GM18870 (cell line): ENCODE data around the gene CYSRT1.
"Not testable (repeated sequence)": the region's sequence is repeated elsewhere in the genome, so short reads cannot be mapped to it uniquely, and the experiment has no call there.

Experiments
- ATAC-seq: cut with Tn5 transposase; IDR thresholded peaks from one replicate; pipeline ENCODE4 v1.9.1; 2021; ENCODE audit warnings: moderate library complexity; ENCODE audit not compliant: unreplicated experiment

CYSRT1 gene

DNA sequence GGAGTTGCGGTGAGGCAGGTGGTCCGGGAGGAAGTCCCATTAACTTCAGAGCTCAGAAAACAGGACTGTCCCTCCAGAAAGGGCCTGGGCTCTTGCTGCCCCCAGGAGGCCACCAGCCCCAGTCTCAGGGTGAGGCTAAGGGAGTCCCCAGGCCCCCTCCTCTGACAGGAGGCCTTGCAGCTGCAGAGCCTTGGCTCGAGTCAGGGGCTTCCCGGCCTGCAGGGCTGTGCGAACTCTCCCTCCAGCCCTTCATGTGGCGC lies 22.9 kb downstream of the CYSRT1 start:
- no peak for ATAC-seq

DNA sequence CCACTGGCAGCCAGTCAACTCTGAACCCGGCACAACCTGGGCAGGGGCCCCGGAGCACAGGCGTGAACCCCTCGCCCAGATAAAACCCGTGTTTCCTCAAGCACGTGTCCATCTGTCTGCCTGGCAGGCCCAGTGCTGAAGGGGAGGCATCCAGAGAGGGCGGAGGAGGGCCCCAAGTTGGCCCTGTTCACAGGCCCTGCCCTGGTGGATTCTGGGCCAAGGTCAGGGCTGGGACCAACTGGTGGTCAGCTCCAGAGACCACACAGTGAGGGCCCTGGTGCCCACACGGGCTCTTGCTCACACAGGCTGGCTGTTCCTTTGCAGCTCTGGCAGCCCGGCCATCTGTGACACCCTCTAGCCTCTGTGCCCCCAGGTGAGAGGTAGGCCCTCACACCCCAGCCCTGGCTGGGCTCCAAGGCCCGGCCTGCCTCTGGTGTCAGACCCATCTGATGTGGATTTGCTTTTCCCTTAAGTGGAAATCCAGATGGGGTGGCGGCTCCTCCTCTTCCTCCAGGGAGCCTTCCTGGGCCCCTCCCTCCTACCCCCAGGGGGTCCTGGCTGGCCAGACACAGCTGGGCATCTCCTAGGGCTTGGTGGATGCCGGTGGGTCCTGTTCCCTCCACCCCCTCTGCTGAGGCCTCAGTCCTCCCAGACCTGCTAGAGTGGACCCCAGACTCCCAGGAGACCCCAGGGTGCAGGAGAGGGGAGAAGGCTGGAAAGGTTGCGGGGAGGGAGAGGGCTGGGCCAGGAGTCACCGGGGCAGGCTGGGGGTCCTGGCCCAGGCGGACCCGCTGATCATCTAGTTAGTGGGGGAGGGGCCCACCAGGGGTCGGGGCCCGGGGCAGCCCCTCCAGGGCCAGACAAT lies 25.6 kb downstream of the CYSRT1 start:
- ATAC-seq: no peak

DNA sequence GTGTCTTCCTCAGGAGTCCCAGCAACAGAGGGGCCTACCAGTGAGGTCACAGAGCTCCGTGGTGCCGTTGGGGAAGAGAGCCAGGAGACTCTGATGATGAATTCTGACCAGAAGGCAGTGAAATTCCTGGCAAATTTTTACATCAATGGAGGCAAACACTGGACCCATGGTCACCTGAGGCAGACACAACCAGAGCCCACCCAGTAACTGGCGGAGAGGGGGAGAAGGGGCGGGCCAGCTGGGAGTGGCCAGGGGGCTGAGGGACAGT lies 26.2 kb downstream of the CYSRT1 start, which contains the start of gene STPG3:
Gene STPG3 (plus strand): TSS at position 93 of the 268 bp plus-strand sequence. CDS start 1 bp downstream, at position 94.
- ATAC-seq: no peak

DNA sequence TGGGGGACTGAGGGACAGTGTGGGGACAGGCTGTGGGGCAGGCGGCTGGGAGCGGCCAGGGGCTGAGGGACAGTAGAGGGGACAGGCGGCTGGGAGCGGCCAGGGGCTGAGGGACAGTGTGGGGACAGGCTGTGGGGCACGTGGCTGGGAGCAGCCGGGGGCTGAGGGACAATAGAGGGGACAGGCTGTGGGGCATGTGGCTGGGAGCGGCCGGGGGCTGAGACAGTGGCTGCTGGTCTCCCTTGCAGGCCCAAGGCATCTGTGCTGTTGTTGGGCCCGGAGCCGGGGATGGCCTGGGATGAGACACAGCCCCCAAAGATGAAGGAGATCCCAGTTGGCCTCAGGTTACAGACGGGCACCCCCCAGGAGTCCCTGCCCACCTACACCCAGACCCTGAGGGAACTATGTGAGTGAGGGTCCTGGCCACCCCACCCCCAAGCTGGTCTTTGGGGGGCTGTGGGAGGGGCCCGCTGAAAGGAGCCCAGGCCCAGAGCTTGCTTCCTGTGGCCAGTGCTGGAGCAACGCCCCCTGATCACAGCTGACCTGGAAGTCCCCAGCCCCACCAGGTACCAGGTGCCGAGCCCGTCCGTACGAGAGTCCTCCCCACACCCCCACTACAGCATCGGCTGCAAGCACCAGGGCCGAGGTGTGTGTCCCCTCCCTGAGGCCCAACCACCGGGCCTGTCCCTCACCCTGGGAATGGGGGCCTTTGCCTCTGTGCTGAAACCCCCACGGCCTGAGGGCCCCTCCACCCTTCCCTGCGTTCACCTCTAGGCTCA lies 26.7 kb downstream of the CYSRT1 start:
- no peak for ATAC-seq

DNA sequence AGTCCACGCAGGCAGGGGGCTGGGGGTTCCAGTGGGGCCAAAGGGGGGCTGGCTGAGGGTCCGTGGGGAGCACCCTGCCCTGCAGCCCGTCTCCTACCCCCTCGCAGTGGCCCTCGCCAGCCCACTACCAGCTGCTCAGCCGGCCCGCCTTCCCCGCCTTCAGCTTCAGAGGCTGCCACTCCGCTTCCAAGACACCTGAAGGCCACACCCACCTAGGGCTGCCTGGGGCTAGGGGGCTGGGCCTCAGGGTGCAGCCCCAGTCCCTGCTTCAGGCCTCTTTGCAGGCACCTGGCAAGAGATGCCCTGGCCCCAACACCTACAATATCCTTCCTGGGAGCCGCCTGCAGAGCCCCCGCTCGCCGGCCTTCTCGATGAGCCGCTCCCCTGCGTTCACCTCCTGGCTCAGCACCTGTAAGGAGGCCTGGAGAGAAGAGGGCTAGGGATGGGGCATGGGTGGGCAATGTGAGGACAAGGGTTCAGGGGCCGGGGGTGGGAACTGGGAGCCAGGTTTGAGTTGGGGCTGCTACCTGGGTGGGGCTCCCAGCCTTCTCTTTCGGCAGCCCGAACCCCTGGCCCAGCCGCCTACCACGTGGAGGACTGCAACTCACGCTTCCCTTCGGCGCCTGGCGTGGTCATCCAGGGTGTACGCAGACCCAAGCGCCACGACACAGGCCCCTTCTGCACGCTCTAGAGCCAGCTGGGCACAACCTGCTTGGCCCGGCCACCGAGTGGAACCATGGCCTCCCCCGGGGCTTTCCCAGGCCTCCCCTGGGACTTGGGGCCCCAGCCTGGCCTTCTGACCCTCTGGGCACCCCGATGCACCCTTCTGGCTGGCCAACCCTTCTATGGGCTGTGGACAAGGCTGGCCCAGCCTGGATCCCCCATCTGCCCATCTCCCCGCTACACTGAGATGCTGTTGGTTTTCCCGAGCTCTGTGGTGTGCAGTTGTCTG lies 27.9 kb downstream of the CYSRT1 start:
- no peak for ATAC-seq

DNA sequence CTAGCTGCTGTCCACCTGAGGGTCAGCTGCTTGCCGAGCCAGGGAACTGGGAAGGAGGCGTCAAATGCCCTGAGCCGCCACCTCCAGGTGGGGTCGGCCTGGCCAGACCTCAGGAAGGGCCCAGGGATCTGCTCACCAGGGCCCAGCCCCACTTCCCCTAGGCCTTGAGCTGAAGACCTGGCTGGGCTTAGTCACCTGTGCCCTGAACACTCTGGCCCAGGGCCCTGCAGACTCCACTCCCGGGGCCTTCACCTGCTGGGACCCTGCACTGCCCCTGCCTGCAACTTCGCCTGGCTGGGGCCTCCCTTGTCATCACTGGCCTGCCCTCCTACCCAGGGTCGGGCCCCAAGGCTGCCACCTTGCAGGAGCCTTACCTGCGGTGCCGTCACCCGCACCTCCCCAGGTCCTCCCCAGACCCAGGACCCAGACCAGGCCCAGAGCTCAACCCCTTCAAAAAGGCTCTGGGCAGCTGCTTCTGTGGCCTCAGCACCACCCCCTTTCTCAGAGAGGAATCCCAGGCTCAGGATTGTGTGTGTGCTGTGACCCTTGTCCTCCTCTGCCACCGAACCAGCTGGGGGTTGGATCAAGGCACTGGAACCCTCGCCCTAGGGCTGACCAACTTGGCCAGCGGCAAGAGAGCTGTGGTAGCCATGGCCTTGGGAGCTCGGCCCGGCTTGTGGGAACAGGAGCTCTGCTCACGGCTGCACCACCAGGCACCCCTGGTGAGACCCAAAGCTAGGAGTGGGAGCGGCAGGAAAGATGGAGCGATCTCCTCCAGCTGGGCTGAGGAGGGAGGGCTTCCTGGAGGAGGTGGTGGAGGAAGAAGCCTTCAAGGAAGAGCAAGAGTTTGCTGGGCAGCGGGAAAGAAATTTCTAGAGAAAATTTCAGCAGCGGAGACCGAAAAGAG lies 29.0 kb downstream of the CYSRT1 start:
- no peak for ATAC-seq

DNA sequence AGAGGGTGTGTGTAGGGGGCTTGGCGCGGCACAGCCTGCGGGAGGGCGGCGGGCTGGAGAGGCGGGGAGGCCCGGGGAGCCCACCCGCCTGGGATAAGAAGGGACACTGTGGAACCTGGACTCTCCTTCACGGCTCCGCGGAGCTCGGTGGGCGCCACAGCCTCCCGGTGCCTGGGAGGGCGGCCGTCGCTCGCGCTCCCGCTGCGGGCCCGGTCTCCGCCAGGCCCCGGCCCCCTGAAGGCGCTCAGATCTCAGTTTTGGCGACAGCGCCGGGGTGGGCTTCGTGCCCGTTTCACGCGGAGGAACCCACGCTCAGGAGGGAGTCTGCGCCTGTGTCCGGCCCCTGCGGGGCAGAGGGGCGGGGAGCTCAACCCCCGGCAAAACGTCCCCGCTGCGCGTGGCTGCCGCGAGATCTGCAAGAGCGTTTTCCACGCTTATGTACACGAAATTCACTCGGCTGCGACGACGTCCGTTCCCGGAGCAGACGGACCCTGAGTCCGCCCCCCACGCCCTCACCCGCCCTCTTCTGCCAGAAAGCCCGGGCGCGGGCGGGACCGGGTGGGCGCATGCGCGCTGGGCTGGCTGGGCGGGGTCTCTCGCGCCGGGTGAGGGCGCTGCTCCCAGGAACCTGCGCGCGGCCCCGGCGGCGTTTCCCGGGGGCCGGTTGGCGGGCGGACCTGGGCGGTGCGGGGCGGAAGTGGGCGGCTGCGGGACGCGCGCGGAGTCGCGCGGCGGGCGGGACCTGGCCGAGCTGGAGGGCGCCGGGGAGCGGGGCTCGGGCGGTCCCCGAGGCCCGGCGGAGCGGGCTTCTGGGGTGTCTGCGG lies 29.9 kb downstream of the CYSRT1 start, which contains the start of gene NELFB:
Gene NELFB (plus strand): TSS at position 704 of the 824 bp plus-strand sequence.
- ATAC-seq: peak; percentile 45

DNA sequence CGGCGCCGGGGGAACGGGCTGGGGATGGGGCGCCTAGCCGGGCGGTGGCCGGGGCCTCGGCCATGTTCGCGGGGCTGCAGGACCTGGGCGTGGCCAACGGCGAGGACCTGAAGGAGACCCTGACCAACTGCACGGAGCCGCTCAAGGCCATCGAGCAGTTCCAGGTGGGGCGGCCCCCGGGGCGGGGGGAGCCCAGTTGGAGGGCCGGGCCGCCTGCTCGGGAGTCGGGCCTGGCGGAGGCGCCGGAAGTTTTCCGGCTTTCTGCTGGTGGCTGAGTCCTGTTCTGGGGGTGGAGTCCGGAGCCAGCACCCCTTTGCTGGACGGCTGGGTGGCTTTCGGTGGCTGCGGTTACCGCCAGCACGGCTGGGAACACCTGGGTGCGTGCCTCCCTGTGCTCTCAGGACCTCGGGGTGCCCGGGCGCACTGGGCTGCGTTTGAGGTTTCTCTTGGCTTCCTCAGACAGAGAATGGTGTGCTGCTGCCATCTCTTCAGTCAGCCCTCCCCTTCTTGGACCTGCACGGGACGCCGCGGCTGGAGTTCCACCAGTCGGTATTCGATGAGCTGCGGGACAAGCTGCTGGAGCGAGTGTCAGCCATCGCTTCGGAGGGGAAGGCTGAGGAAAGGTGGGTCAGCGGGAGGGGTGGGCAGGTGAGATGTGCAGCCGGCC lies 30.6 kb downstream of the CYSRT1 start:
- peak; percentile 9 for ATAC-seq

DNA sequence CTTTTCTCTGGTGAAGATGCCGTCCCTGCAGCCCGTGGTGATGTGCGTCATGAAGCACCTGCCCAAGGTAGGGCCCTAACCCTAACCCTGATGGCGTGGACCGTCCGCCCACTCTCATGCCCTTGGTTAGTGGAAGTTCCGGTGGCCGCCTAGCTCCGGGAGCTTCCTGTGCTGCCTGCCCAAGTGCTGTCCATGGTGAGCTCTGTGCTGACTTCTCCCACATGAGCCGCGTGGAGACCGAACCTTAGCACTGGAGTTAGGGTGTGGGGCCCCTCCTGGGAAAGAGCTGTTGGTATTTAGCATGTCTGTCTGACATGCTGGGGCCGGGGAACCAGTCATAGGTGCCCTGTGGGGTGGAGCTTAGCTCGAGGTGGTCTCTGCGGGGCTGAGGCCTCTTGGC lies 31.4 kb downstream of the CYSRT1 start:
- no peak for ATAC-seq

DNA sequence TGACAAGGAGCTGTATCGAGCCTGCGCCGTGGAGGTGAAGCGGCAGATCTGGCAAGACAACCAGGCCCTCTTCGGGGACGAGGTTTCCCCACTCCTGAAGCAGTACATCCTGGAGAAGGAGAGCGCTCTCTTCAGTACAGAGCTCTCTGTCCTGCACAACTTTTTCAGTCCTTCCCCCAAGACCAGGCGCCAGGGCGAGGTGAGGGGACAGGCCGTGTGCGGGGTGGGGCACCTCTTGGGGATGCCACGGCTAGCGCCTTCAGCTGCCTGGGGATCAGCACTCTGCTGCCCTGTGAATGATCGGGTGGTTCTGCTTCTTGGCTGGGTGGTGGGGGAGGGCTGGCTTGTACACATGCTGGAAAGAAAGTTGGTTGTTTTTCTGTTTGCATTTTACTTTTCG lies 31.9 kb downstream of the CYSRT1 start:
- ATAC-seq: no peak

DNA sequence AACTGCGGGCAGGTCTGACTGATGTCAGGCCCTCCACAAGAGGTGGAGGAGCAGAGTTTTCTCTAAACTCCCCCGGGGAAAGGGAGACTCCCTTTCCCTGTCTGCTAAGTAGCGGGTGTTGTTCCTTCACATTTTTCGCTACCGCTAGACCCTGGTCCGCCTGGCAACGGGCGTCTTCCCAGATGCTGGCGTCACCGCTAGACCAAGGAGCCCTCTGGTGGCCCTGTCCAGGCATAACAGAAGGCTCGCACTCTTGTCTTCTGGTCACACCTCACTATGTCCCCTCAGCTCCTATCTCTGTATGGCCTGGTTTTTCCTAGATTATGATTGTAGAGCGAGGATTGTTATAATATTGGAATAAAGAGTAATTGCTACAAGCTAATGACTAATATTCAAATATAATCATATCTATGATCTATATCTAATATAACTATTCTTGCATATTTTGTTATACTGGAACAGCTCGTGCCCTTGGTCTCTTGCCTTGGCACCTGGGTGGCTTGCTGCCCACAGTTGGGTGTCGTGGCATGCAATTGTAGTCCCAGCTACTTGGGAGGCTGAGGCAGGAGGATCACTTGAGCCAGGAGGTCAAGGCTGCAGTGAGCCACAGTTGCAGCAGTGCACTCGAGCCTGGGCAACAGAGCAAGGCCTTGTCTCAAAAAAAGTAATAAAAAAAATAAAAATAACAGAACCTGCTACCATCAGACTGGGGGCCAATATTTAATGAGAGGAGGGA lies 37.4 kb downstream of the CYSRT1 start:
- ATAC-seq: not testable (repeated sequence)

DNA sequence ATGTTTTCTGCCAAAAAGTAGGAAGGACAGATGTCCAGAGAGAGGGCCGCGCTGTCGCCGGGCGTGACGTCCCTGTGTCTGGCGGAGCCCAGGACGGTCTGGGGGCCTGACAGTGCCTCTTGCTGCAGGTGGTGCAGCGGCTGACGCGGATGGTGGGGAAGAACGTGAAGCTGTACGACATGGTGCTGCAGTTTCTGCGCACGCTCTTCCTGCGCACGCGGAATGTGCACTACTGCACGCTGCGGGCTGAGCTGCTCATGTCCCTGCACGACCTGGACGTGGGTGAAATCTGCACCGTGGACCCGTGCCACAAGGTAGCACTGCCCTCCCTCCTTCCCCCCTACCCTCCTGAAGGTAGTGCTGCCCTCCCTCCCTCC lies 37.9 kb downstream of the CYSRT1 start:
- no peak for ATAC-seq

DNA sequence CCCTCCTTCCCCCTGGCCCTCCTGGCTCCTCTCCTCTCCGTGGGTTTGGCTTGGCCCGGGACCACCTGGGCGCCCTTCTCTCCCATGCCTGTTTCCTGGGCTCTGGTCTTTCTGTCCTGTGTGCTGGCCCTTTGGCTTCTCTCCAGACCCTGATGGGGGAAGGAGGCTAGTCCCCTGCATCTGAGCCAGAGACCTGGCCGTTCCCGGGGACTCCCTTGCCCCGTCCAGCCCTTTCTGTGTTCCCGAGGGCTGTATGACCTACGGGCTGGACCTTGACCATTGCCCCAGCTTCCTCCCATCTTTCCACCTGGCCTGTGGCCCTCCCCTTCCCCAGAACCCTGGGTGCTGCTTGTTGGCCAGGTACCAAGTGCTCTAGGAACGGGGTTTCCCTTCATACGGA lies 38.5 kb downstream of the CYSRT1 start:
- ATAC-seq: no peak

DNA sequence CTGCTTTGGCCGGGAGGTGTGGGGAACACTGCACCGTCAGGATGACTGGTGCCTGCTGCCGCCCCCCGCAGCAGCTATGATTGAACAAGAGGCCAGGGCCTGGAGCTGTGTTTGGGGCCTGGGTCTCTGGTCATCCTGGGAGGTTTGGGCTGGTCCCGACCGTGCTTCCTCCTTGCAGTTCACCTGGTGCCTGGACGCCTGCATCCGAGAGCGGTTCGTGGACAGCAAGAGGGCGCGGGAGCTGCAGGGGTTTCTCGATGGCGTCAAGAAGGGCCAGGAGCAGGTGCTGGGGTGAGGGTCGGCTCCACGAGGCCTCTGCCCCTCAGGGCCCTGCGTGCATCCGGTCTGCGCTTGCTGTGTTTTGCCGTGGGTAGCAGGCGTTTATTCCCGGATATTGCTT lies 39.1 kb downstream of the CYSRT1 start:
- ATAC-seq: no peak

DNA sequence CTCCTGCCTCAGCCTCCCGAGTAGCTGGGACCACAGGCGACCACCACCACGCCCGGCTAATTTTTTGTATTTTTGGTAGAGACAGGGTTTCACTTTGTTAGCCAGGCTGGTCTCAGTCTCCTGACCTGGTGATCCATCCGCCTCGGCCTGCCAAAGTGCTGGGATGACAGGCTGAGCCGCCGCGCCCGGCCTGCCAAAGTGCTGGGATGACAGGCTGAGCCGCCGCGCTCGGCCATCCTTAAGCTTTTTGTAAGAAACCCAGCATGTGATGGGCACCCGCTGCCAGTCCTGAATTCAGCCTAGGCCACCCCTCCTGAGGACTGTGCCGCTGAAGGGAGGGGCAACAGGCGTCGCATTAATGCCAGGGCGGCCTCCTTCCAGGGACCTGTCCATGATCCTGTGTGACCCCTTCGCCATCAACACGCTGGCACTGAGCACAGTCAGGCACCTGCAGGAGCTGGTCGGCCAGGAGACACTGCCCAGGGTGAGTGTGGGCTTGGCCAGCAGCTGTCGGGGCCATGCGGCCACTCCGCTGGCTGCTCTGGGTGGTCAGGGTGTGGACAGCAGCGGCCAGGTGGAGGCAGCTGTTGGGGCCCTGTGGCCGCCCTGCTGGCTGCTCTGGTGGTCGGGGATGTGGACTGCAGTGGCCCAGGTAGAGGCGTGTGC lies 40.7 kb downstream of the CYSRT1 start:
- no peak for ATAC-seq

DNA sequence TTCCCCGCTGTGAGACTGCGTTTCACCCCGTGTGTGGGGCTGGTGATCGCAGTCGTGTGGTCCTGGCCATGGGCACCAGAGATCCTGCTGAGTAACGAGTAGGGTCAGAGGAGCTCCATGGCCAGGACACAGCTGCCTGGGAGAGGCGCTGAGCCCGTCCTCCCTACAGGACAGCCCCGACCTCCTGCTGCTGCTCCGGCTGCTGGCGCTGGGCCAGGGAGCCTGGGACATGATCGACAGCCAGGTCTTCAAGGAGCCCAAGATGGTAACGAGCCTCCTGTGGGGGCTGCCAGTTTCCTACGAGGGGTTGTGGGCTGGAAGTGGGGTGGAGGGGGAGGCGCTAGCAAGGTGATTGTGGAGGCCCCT lies 41.2 kb downstream of the CYSRT1 start:
- no peak for ATAC-seq

DNA sequence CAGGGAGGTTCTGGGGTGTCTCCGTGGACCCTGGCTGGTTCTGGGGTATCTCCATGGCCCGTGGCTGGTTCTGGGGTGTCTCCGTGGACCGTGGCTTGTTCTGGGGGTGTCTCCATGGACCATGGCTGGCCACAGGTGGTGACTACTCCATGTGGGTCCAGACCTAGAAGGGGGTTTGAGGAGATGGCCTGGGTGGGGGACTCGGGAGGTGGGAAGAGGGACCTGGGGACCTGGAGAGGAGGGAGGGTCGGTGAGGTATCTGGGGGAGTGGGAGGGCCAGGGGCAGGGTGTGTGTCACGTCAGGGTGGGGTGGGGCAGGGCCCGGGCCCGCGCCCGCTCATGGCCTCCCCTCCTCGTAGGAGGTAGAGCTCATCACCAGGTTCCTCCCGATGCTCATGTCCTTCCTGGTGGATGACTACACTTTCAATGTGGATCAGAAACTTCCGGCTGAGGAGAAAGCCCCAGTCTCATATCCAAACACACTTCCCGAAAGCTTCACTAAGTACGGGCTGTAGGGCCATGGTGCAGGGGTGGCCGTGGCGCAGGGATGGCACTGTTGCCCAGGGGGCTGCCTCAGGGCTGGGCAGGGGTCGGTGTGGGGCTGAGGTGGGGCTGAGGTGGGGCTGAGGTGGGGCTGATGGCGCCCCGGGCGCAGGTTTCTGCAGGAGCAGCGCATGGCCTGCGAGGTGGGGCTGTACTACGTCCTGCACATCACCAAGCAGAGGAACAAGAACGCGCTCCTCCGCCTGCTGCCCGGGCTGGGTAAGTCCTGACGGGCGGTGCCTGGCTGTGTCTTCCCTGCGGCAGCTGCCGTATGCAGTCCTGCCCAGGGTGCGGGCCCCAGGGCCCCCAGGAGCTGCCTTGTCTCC lies 41.8 kb downstream of the CYSRT1 start:
- no peak for ATAC-seq
